HL-60/S4 treated with retinoic acid at 250 ng/mL for 4 days and 3 days (cell line): Measurements from ENCODE around the gene PIK3CB.
"Not testable (repeated sequence)": the region's sequence is repeated elsewhere in the genome, so short reads cannot be mapped to it uniquely, and the experiment has no call there.

ENCODE experiments used
- in situ Hi-C: fragments of 300-500 bp; cut with MboI; formaldehyde crosslinking; loops from 2 replicates; pipeline ENCODE4 v1.7.0; 2022; ENCODE audit warnings: low sequenced_read_pairs

PIK3CB gene

GRCh38 chr3:138809500-138810256 is 25.1 kb downstream of the PIK3CB start:
- in situ Hi-C loops, result no loop called here

GRCh38 chr3:138806376-138807080 is 28.2 kb downstream of the PIK3CB start:
- in situ Hi-C loops, result no loop called here

GRCh38 chr3:138803006-138803653 is 31.6 kb downstream of the PIK3CB start:
- in situ Hi-C loops, result no loop called here

- in situ Hi-C loops, result not testable (repeated sequence)
These were observed 32.5 kb downstream of the PIK3CB start for GRCh38 chr3:138802223-138802622.

- in situ Hi-C loops, result no loop called here
These were observed 32.9 kb downstream of the PIK3CB start for GRCh38 chr3:138801792-138802191.

- in situ Hi-C loops, result no loop called here
These were observed 34.5 kb downstream of the PIK3CB start for GRCh38 chr3:138800248-138800647.

GRCh38 chr3:138799822-138800221 is 34.9 kb downstream of the PIK3CB start:
- in situ Hi-C loops, result no loop called here

GRCh38 chr3:138797508-138798038 is 37.2 kb downstream of the PIK3CB start:
- in situ Hi-C loops, result no loop called here

GRCh38 chr3:138796761-138797160 is 38.0 kb downstream of the PIK3CB start:
- in situ Hi-C loops, result no loop called here

- in situ Hi-C loops, result no loop called here
These were observed 47.9 kb downstream of the PIK3CB start for GRCh38 chr3:138786788-138787271.

- in situ Hi-C loops, result no loop called here
These were observed 48.8 kb downstream of the PIK3CB start for GRCh38 chr3:138785951-138786350.

- in situ Hi-C loops, result not testable (repeated sequence)
These were observed 49.3 kb downstream of the PIK3CB start for GRCh38 chr3:138785362-138785857.

- in situ Hi-C loops, result no loop called here
These were observed 52.0 kb downstream of the PIK3CB start for GRCh38 chr3:138782755-138783154.

- in situ Hi-C loops, result no loop called here
These were observed 53.7 kb downstream of the PIK3CB start for GRCh38 chr3:138781012-138781470.

GRCh38 chr3:138778643-138779042 is 56.1 kb downstream of the PIK3CB start:
- in situ Hi-C loops, result no loop called here

GRCh38 chr3:138776961-138777360 is 57.8 kb downstream of the PIK3CB start:
- in situ Hi-C loops, result no loop called here

GRCh38 chr3:138775254-138775595 is 59.5 kb downstream of the PIK3CB start:
- in situ Hi-C loops, result no loop called here

GRCh38 chr3:138774529-138775253 is 60.0 kb downstream of the PIK3CB start:
- in situ Hi-C loops, result no loop called here

GRCh38 chr3:138771585-138771984 is 63.1 kb downstream of the PIK3CB start:
- in situ Hi-C loops, result no loop called here

GRCh38 chr3:138769616-138770015 is 65.1 kb downstream of the PIK3CB start:
- in situ Hi-C loops, result no loop called here

GRCh38 chr3:138768946-138769345 is 65.8 kb downstream of the PIK3CB start:
- in situ Hi-C loops, result no loop called here
